Mesothelial cell of epicardium (in vitro differentiated cells): ENCODE data around the gene SLC8A1. TPM values are rescaled to one million over a fixed set of nuclear protein-coding genes. Genes with fewer than 3 reads are reported as not detected.

Experiments used
- DNase-seq, 2 experiments: peaks; one replicate each; pipeline ENCODE4 v3.0.0; 2021; ENCODE audit warnings: low spot score in 2 of 2; ENCODE audit not compliant: unreplicated experiment in 2 of 2
- H3K27ac Mint-ChIP-seq: 2 replicates; pipeline ENCODE4 v1.8.0; 2021; ENCODE audit warnings: mixed read lengths
- H3K27me3 Mint-ChIP-seq: 2 replicates; pipeline ENCODE4 v1.8.0; 2021; ENCODE audit warnings: low read depth, mixed read lengths
- H3K36me3 Mint-ChIP-seq: 2 replicates; pipeline ENCODE4 v1.8.0; 2021; ENCODE audit warnings: mixed read lengths
- H3K4me1 Mint-ChIP-seq: 2 replicates; pipeline ENCODE4 v1.8.0; 2021; ENCODE audit warnings: mixed read lengths
- H3K4me3 Mint-ChIP-seq: 2 replicates; pipeline ENCODE4 v1.8.0; 2021; ENCODE audit warnings: mild to moderate bottlenecking, moderate library complexity, mixed read lengths
- H3K9me3 Mint-ChIP-seq: 2 replicates; pipeline ENCODE4 v1.8.0; 2021; ENCODE audit warnings: mixed read lengths
- total RNA-seq: library from RNA; stranded (reverse); gene quantifications from 3 replicates; pipeline ENCODE4 v1.2.1, GENCODE V29; 2021
- TF ChIP-seq, protein P1 (sequence below): fragments of 200-600 bp; sonication (generic); IDR thresholded peaks from one replicate; pipeline ENCODE4 v1.5.0; 2021; ENCODE audit warnings: antibody characterized with exemption; ENCODE audit not compliant: unreplicated experiment

SLC8A1 gene
- total RNA-seq, 1 donor from 2014 or later, result 29.6 TPM

DNA sequence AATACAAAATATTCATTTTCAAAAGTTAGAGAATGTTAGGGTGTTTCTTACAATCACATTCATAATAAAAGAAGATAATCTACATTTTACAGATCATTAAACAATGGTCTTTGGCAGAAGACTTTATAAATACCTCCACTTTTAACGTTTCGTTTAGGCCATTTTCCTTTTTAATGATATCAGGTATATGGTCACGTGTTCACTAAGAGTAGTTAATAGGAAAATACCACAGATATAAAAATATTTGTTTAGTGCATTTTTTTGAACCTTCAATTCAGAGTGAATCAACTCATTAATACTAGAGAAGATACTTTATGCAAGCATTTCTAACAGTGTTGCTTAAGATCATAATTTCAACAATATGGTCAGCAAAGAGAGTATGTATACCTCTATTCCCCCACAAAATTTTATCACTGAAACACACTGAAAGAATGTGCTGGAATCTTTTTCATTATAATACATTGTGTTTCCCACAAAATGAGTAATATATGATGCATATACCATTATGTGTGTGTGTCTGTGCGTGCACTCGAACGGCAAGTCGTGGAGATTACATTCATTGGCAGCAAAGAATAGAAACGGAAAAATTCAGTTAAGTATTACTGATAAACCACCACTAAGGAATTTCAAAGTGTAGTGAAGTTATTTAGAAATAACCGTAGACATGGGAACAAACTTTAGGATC, 353.0 kb downstream of the SLC8A1 start:
- H3K27ac Mint-ChIP-seq, result no peak overlapping the region
- no peaks in the 10 kb centered on the region for H3K9me3 Mint-ChIP-seq
- no peak overlapping the region for H3K4me3 Mint-ChIP-seq
- H3K4me1 Mint-ChIP-seq, result peaks cover 32% of the 10 kb centered on the region
- DNase-seq, result no peak
- H3K36me3 Mint-ChIP-seq, result no peaks in the 10 kb centered on the region
- H3K27me3 Mint-ChIP-seq, result no peaks in the 10 kb centered on the region
- TF ChIP-seq, protein P1, sequence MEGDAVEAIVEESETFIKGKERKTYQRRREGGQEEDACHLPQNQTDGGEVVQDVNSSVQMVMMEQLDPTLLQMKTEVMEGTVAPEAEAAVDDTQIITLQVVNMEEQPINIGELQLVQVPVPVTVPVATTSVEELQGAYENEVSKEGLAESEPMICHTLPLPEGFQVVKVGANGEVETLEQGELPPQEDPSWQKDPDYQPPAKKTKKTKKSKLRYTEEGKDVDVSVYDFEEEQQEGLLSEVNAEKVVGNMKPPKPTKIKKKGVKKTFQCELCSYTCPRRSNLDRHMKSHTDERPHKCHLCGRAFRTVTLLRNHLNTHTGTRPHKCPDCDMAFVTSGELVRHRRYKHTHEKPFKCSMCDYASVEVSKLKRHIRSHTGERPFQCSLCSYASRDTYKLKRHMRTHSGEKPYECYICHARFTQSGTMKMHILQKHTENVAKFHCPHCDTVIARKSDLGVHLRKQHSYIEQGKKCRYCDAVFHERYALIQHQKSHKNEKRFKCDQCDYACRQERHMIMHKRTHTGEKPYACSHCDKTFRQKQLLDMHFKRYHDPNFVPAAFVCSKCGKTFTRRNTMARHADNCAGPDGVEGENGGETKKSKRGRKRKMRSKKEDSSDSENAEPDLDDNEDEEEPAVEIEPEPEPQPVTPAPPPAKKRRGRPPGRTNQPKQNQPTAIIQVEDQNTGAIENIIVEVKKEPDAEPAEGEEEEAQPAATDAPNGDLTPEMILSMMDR, result no peak

DNA sequence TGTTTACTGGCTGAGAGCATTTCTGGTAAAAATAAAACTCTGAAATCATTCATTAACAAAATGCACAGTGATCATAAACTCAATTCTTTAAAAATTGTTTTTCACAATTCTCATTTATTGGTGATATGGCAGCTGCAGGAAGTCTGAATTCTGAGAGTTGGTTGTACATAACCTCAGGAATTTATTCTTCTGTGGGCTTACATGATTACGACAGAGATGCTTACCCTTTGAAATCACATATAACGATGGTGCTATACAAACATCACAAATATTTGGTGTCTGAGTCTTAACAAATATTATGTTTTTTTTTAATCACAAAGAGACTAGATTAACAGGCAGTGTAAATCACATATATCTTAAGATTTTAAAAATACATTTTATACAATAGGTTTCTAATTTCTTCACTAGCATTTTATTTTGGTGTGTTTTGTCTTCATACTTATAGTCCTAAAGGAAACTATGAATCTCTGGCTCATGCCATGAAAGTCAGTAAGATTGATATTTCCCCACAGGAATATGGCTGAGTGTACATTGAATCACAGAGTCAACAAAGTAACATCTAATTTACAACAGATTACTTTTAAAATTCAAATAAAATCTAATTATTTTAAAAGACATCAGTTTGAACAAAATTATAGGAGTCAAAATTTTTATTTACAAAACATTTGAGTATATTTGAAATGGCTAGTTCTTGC, 354.1 kb downstream of the SLC8A1 start:
- Mint-ChIP-seq H3K9me3 (no peaks in the 10 kb centered on the region), H3K27me3 (no peaks in the 10 kb centered on the region), H3K36me3 (no peaks in the 10 kb centered on the region), H3K4me1 (peaks cover 33% of the 10 kb centered on the region), H3K4me3 (no peak overlapping the region), H3K27ac (no peak overlapping the region)
- DNase-seq, result no peak
- TF ChIP-seq, protein P1, result no peak

- Mint-ChIP-seq H3K27ac (no peak overlapping the region), H3K36me3 (no peaks in the 10 kb centered on the region), H3K4me3 (no peak overlapping the region), H3K4me1 (peaks cover 36% of the 10 kb centered on the region), H3K9me3 (no peaks in the 10 kb centered on the region), H3K27me3 (no peaks in the 10 kb centered on the region)
- DNase-seq, result no peak
- TF ChIP-seq, protein P1, result no peak
Observed at GRCh38 chr2:40096360-40096759, 355.5 kb downstream of the SLC8A1 start.

- Mint-ChIP-seq H3K9me3 (no peaks in the 10 kb centered on the region), H3K27ac (peak overlapping the region; percentile 39), H3K36me3 (no peaks in the 10 kb centered on the region), H3K4me1 (peaks cover 24% of the 10 kb centered on the region), H3K4me3 (no peak overlapping the region), H3K27me3 (no peaks in the 10 kb centered on the region)
- no peak for DNase-seq
- TF ChIP-seq, protein P1, result no peak
Observed at GRCh38 chr2:40095000-40095399, 356.9 kb downstream of the SLC8A1 start.

- Mint-ChIP-seq H3K36me3 (no peaks in the 10 kb centered on the region), H3K27ac (peak overlapping the region; percentile 39), H3K4me1 (peaks cover 24% of the 10 kb centered on the region), H3K4me3 (no peak overlapping the region), H3K9me3 (no peaks in the 10 kb centered on the region), H3K27me3 (no peaks in the 10 kb centered on the region)
- no peak for DNase-seq
- TF ChIP-seq, protein P1, result no peak
Observed at GRCh38 chr2:40094451-40094850, 357.4 kb downstream of the SLC8A1 start.
